Keratinocyte (primary cell): Measurements from ENCODE around the gene FKBP1A. TPM values are rescaled to one million over a fixed set of nuclear protein-coding genes. Genes with fewer than 3 reads are reported as not detected.

Experiments
- DNase-seq: peaks from one replicate; pipeline ENCODE4 v3.0.0-alpha.2; 2011; ENCODE audit warnings: low read depth, missing footprints, low spot score
- FAIRE-seq: peaks from 2 replicates; lab custom pipeline; 2011; peaks lifted over from hg19 to GRCh38; lab: Jason Lieb, UNC
- H2AFZ ChIP-seq: 2 replicates; pipeline ENCODE4 v1.6.0; 2012; ENCODE audit warnings: low read length, control low read depth, inconsistent platforms; ENCODE audit not compliant: control insufficient read depth
- H3K27ac ChIP-seq: 2 replicates; pipeline ENCODE4 v1.5.1; 2011; ENCODE audit warnings: low read length; ENCODE audit not compliant: control insufficient read depth, insufficient read depth
- H3K27me3 ChIP-seq: 3 replicates; pipeline ENCODE4 v1.6.0; 2011; ENCODE audit warnings: low read length; ENCODE audit not compliant: control insufficient read depth, insufficient read depth; ENCODE audit errors: extremely low read depth
- H3K36me3 ChIP-seq, 2 experiments: 2 replicates in 1 of 2; 3 replicates in 1 of 2; pipeline ENCODE4 v1.5.1; 2011; ENCODE audit warnings: low read length in 2 of 2, mild to moderate bottlenecking in 1 of 2; ENCODE audit not compliant: control insufficient read depth in 2 of 2, insufficient read depth in 2 of 2; ENCODE audit errors: extremely low read depth in 1 of 2
- H3K4me1 ChIP-seq: 3 replicates; pipeline ENCODE4 v1.5.1; 2011; ENCODE audit warnings: low read length; ENCODE audit not compliant: control insufficient read depth, insufficient read depth; ENCODE audit errors: extremely low read depth
- H3K4me2 ChIP-seq: 3 replicates; pipeline ENCODE4 v1.6.0; 2011; ENCODE audit warnings: low read depth, low read length; ENCODE audit not compliant: control insufficient read depth, insufficient read depth; ENCODE audit errors: extremely low read depth
- H3K4me3 ChIP-seq, 3 experiments: fragments of 200-600 bp in 1 of 3; sonication (generic) in 1 of 3; 2 replicates in 2 of 3; 3 replicates in 1 of 3; pipeline ENCODE4 v1.5.1; 2011 to 2016; ENCODE audit warnings: low read length in 3 of 3, mild to moderate bottlenecking in 3 of 3, control low read depth in 2 of 3, inconsistent platforms in 1 of 3, low read depth in 1 of 3, mixed read lengths in 1 of 3, mixed run types in 1 of 3, moderate library complexity in 1 of 3; ENCODE audit not compliant: control insufficient read depth in 2 of 3, insufficient read depth in 2 of 3; ENCODE audit errors: extremely low read depth in 1 of 3
- H3K79me2 ChIP-seq: 2 replicates; pipeline ENCODE4 v1.6.0; 2012; ENCODE audit warnings: low read length; ENCODE audit not compliant: control insufficient read depth, insufficient read depth
- H3K9ac ChIP-seq: 3 replicates; pipeline ENCODE4 v1.6.0; 2011; ENCODE audit warnings: low read length; ENCODE audit not compliant: control insufficient read depth, insufficient read depth; ENCODE audit errors: extremely low read depth
- H3K9me1 ChIP-seq: 3 replicates; pipeline ENCODE4 v1.6.0; 2011; ENCODE audit warnings: low read length; ENCODE audit not compliant: control insufficient read depth, insufficient read depth; ENCODE audit errors: extremely low read depth
- H3K9me3 ChIP-seq: 2 replicates; pipeline ENCODE4 v1.5.1; 2012; ENCODE audit warnings: low read depth, low read length; ENCODE audit not compliant: control insufficient read depth
- H4K20me1 ChIP-seq: 3 replicates; pipeline ENCODE4 v1.6.0; 2011; ENCODE audit warnings: low read length; ENCODE audit not compliant: control insufficient read depth, insufficient read depth; ENCODE audit errors: extremely low read depth
- CTCF ChIP-seq, 3 experiments: IDR thresholded peaks in 1 of 3; conservative IDR thresholded peaks in 1 of 3; optimal IDR thresholded peaks in 1 of 3; 2 replicates in 2 of 3; 3 replicates in 1 of 3; pipeline versions ENCODE3 to v1.5.1; 2011; ENCODE audit warnings: low read length in 3 of 3, mild to moderate bottlenecking in 3 of 3, moderate library complexity in 2 of 3, control low read depth in 1 of 3, inconsistent platforms in 1 of 3; ENCODE audit not compliant: insufficient read depth in 2 of 3; ENCODE audit errors: extremely low read depth in 1 of 3
- EZH2 ChIP-seq: IDR thresholded peaks from one replicate; pipeline ENCODE4 v1.6.1; 2012; ENCODE audit warnings: inconsistent platforms, mild to moderate bottlenecking, low read length, moderate library complexity
- dilution Hi-C: fragments of 300-500 bp; cut with MboI; formaldehyde crosslinking; loops from one replicate; pipeline ENCODE4 v1.7.0; 2020; ENCODE audit warnings: low sequenced_read_pairs; ENCODE audit not compliant: extremely low pct_ligation_motif_present
- polyA plus RNA-seq, 5 experiments: library from polyadenylated mRNA; depleted of rRNA in 3 of 5; stranded (reverse) in 3 of 5; stranded (forward) in 1 of 5; unstranded in 1 of 5; fragments of >200 nt; gene quantifications; 1 replicate in 1 of 5; 2 replicates in 3 of 5; 3 replicates in 1 of 5; pipeline versions ENCODE4 v1.2.1 to v1.2.3, GENCODE V29; 2011 to 2012; ENCODE audit warnings: missing spikeins in 2 of 5, low read depth in 1 of 5, low replicate concordance in 1 of 5

The FKBP1A gene
- polyA plus RNA-seq, 1 donor (not counting 4 experiments of a cell fraction or from before 2014, with no cell fraction given), result 1,010 TPM

GRCh38 chr20:1436263-1436662 is 43.4 kb upstream of the FKBP1A start:
- H2AFZ ChIP-seq, result no peak overlapping the region
- no peak overlapping the region for H3K4me2 ChIP-seq
- no peak overlapping the region for H3K27ac ChIP-seq
- H4K20me1 ChIP-seq, result no peaks in the 10 kb centered on the region
- no peak overlapping the region for H3K4me3 ChIP-seq
- no peak for FAIRE-seq
- no peaks in the 10 kb centered on the region for H3K9me1 ChIP-seq
- H3K9me3 ChIP-seq, result no peaks in the 10 kb centered on the region
- no peaks in the 10 kb centered on the region for H3K79me2 ChIP-seq
- H3K27me3 ChIP-seq, result no peaks in the 10 kb centered on the region
- H3K9ac ChIP-seq, result no peak overlapping the region
- peaks cover 0 to under 1% of the 10 kb centered on the region in 2 experiments for H3K36me3 ChIP-seq
- TF ChIP-seq EZH2 (no peak), CTCF (optimal IDR thresholded peaks at IDR 0.05 in 1 of 3, IDR thresholded peaks at IDR 0.05 in 1 of 3, conservative IDR thresholded peaks at IDR 0.05 in 1 of 3; ENCODE audit: extremely low read depth in 1 of 3, insufficient read depth in 2 of 3, low read length in 3 of 3) (no peak)
- DNase-seq, result no peak
- peaks cover 4% of the 10 kb centered on the region for H3K4me1 ChIP-seq
- dilution Hi-C loops, result no loop called here

GRCh38 chr20:1435337-1435699 is 42.5 kb upstream of the FKBP1A start:
- no peak overlapping the region for H3K27ac ChIP-seq
- DNase-seq (no peak), FAIRE-seq (no peak)
- TF ChIP-seq EZH2, result no peak
- no peak for TF ChIP-seq CTCF (optimal IDR thresholded peaks at IDR 0.05 in 1 of 3, IDR thresholded peaks at IDR 0.05 in 1 of 3, conservative IDR thresholded peaks at IDR 0.05 in 1 of 3; ENCODE audit: extremely low read depth in 1 of 3, insufficient read depth in 2 of 3, low read length in 3 of 3)
- H2AFZ ChIP-seq, result no peak overlapping the region
- no peaks in the 10 kb centered on the region for H4K20me1 ChIP-seq
- H3K9ac ChIP-seq, result no peak overlapping the region
- no peaks in the 10 kb centered on the region for H3K79me2 ChIP-seq
- no peaks in the 10 kb centered on the region for H3K9me1 ChIP-seq
- no peak overlapping the region for H3K4me3 ChIP-seq
- H3K36me3 ChIP-seq, result no peaks in the 10 kb centered on the region
- no peaks in the 10 kb centered on the region for H3K27me3 ChIP-seq
- dilution Hi-C loops, result no loop called here
- H3K4me1 ChIP-seq, result peaks cover 4% of the 10 kb centered on the region
- no peaks in the 10 kb centered on the region for H3K9me3 ChIP-seq
- H3K4me2 ChIP-seq, result no peak overlapping the region
